OCI-LY3 (cell line): ENCODE results near the gene DYNC2LI1.

ENCODE experiments used
- CTCF ChIP-seq: fragments of 200-600, 300-600 bp; sonication (generic); IDR thresholded peaks from 2 replicates; pipeline ENCODE4 v1.5.1; 2014; ENCODE audit warnings: antibody characterized with exemption, low read length, low read depth
- EZH2phosphoT487 ChIP-seq: fragments of 200-600 bp; shearing (Covaris generic); IDR thresholded peaks from 2 replicates; pipeline ENCODE4 v1.6.1; 2018; ENCODE audit warnings: antibody characterized with exemption, mixed run types, low read depth

GRCh38 chr2:43762286-43762685, 11.6 kb upstream of the DYNC2LI1 start:
- TF ChIP-seq CTCF (no peak), EZH2phosphoT487 (no peak)
